NCI-H187 treated with DMSO at 0.1 percent for 48 hours (cell line): Measurements from ENCODE around the gene PTPRN2.
A peak's percentile ranks its signal among the peaks of the same experiment; 100 is the strongest.
"Not testable (repeated sequence)": the region's sequence is repeated elsewhere in the genome, so short reads cannot be mapped to it uniquely, and the experiment has no call there.

ENCODE experiments used
- DNase-seq: peaks from one replicate; lab custom pipeline; 2025; lab: John Stamatoyannopoulos, UW

The PTPRN2 gene

GRCh38 chr7:158350166-158350900 lies 237.3 kb downstream of the PTPRN2 start:
- no peak for DNase-seq

- no peak for DNase-seq
Measured at GRCh38 chr7:158348446-158348845, 239.2 kb downstream of the PTPRN2 start.

GRCh38 chr7:158348039-158348438 lies 239.6 kb downstream of the PTPRN2 start:
- not testable (repeated sequence) for DNase-seq

- DNase-seq: no peak
Measured at GRCh38 chr7:158345731-158346130, 241.9 kb downstream of the PTPRN2 start.

- no peak for DNase-seq
Measured at GRCh38 chr7:158344706-158345300, 242.8 kb downstream of the PTPRN2 start.

- DNase-seq: no peak
Measured at GRCh38 chr7:158343936-158344455, 243.6 kb downstream of the PTPRN2 start.

GRCh38 chr7:158343526-158343925 lies 244.1 kb downstream of the PTPRN2 start:
- DNase-seq: no peak

- DNase-seq: not testable (repeated sequence)
Measured at GRCh38 chr7:158341097-158341496, 246.5 kb downstream of the PTPRN2 start.

GRCh38 chr7:158336952-158337351 lies 250.7 kb downstream of the PTPRN2 start:
- not testable (repeated sequence) for DNase-seq

- DNase-seq: not testable (repeated sequence)
Measured at GRCh38 chr7:158332516-158332915, 255.1 kb downstream of the PTPRN2 start.

GRCh38 chr7:158331826-158332450 lies 255.7 kb downstream of the PTPRN2 start:
- not testable (repeated sequence) for DNase-seq

- DNase-seq: no peak
Measured at GRCh38 chr7:158329686-158330085, 257.9 kb downstream of the PTPRN2 start.

- no peak for DNase-seq
Measured at GRCh38 chr7:158329014-158329610, 258.5 kb downstream of the PTPRN2 start.

- no peak for DNase-seq
Measured at GRCh38 chr7:158328376-158329013, 259.1 kb downstream of the PTPRN2 start.

GRCh38 chr7:158327571-158328180 lies 259.9 kb downstream of the PTPRN2 start:
- no peak for DNase-seq

GRCh38 chr7:158327012-158327411 lies 260.6 kb downstream of the PTPRN2 start:
- DNase-seq: no peak

- peak; percentile 90 for DNase-seq
Measured at GRCh38 chr7:158325530-158326381, 261.9 kb downstream of the PTPRN2 start.

- no peak for DNase-seq
Measured at GRCh38 chr7:158324397-158325360, 262.9 kb downstream of the PTPRN2 start.

- no peak for DNase-seq
Measured at GRCh38 chr7:158323741-158324396, 263.8 kb downstream of the PTPRN2 start.
